ENCODE results near the gene ASAH2. TPM values are rescaled to one million over a fixed set of nuclear protein-coding genes. Genes with fewer than 3 reads are reported as not detected.

Gene ASAH2
- total and polyA plus RNA-seq, 2 of the 13 experiments (the other 11 are each of a cell fraction or from before 2014, with no cell fraction given) = 16.0 to 17.9 TPM

DNA sequence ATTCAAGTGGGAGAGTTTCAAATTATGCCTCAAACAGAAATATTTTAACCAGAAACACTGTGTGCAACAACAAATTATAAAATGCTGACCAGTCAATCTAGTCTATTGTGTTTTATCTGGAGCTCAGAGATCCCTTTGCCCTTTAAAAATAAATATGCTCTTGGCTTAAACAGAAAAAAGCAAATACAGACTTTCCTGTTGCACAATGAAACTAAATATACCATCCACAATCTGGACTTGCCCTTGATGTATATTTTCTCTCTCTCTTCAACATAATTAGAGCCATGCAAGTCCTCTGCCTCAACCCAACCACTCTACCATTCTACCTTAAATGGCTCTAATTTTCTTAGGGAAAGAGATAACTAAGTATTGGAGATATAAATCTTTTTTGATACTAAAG is 34.9 kb downstream of the ASAH2 start (continued):
- peak; percentile 85 for TF ChIP-seq RERE (CRISPR knock-in tag; IDR thresholded peaks at IDR 0.05; ENCODE audit: low read depth)
- TF ChIP-seq ZNF101 (CRISPR knock-in tag; IDR thresholded peaks at IDR 0.05; ENCODE audit: borderline replicate concordance, low read depth) = no peak
- no peak for TF ChIP-seq ZNF556 (CRISPR knock-in tag; IDR thresholded peaks at IDR 0.05; ENCODE audit: borderline replicate concordance)
- peak; percentile 48; the same call in 1 of the 2 replicates for TF ChIP-seq ZSCAN5A (CRISPR knock-in tag; IDR thresholded peaks at IDR 0.05; ENCODE audit: borderline replicate concordance)
- TF ChIP-seq, protein P1, sequence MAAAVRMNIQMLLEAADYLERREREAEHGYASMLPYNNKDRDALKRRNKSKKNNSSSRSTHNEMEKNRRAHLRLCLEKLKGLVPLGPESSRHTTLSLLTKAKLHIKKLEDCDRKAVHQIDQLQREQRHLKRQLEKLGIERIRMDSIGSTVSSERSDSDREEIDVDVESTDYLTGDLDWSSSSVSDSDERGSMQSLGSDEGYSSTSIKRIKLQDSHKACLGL (CRISPR knock-in tag; IDR thresholded peaks at IDR 0.05) = no peak
- peak; percentile 72; the same call in 1 of the 2 replicates for TF ChIP-seq SIX1 (CRISPR knock-in tag; IDR thresholded peaks at IDR 0.05; ENCODE audit: borderline replicate concordance)
- no peak for TF ChIP-seq ZNF33B (CRISPR knock-in tag; IDR thresholded peaks at IDR 0.05)
- TF ChIP-seq GMEB1 (CRISPR knock-in tag; IDR thresholded peaks at IDR 0.05; ENCODE audit: borderline replicate concordance) = 0 out of 2 replicates have a peak, but pooled peaks have one; percentile 15
- TF ChIP-seq, protein P2, sequence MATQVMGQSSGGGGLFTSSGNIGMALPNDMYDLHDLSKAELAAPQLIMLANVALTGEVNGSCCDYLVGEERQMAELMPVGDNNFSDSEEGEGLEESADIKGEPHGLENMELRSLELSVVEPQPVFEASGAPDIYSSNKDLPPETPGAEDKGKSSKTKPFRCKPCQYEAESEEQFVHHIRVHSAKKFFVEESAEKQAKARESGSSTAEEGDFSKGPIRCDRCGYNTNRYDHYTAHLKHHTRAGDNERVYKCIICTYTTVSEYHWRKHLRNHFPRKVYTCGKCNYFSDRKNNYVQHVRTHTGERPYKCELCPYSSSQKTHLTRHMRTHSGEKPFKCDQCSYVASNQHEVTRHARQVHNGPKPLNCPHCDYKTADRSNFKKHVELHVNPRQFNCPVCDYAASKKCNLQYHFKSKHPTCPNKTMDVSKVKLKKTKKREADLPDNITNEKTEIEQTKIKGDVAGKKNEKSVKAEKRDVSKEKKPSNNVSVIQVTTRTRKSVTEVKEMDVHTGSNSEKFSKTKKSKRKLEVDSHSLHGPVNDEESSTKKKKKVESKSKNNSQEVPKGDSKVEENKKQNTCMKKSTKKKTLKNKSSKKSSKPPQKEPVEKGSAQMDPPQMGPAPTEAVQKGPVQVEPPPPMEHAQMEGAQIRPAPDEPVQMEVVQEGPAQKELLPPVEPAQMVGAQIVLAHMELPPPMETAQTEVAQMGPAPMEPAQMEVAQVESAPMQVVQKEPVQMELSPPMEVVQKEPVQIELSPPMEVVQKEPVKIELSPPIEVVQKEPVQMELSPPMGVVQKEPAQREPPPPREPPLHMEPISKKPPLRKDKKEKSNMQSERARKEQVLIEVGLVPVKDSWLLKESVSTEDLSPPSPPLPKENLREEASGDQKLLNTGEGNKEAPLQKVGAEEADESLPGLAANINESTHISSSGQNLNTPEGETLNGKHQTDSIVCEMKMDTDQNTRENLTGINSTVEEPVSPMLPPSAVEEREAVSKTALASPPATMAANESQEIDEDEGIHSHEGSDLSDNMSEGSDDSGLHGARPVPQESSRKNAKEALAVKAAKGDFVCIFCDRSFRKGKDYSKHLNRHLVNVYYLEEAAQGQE (IDR thresholded peaks at IDR 0.05; ENCODE audit: borderline replicate concordance in 1 of 2, low read depth in 1 of 2, low read length in 2 of 2) = 0 out of 4 replicates have a peak, but pooled peaks of 1 of the 2 experiments have one; percentile 64
- TF ChIP-seq SAP130 (CRISPR knock-in tag; IDR thresholded peaks at IDR 0.05; ENCODE audit: low read depth) = peak; percentile 60
- peak; percentile 71; the same call in 1 of the 2 replicates for TF ChIP-seq FOXO1 (CRISPR knock-in tag; IDR thresholded peaks at IDR 0.05)
- TF ChIP-seq, protein P3, sequence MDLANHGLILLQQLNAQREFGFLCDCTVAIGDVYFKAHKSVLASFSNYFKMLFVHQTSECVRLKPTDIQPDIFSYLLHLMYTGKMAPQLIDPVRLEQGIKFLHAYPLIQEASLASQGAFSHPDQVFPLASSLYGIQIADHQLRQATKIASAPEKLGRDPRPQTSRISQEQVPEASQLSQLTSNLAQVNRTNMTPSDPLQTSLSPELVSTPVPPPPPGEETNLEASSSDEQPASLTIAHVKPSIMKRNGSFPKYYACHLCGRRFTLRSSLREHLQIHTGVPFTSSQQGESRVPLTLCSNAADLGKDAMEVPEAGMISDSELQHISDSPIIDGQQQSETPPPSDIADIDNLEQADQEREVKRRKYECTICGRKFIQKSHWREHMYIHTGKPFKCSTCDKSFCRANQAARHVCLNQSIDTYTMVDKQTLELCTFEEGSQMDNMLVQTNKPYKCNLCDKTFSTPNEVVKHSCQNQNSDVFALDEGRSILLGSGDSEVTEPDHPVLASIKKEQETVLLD (CRISPR knock-in tag; IDR thresholded peaks at IDR 0.05; ENCODE audit: low read depth) = no peak
- peak; percentile 78; the same call in 1 of the 2 replicates for TF ChIP-seq SIX4 (CRISPR knock-in tag; IDR thresholded peaks at IDR 0.05)
- TF ChIP-seq ZFP36L1 (CRISPR knock-in tag; IDR thresholded peaks at IDR 0.05) = no peak

All from HepG2 (cell line).